H4 (cell line): Measurements from ENCODE around the gene ZNF580. TPM values are rescaled to one million over a fixed set of nuclear protein-coding genes. Genes with fewer than 3 reads are reported as not detected.

ENCODE experiments used
- DNase-seq: peaks from one replicate; pipeline ENCODE4 v3.0.0-alpha.2; 2015; ENCODE audit warnings: low spot score
- total RNA-seq: library from RNA; depleted of rRNA; stranded (reverse); fragments of >200 nt; shearing (Covaris generic); gene quantifications from 2 replicates; pipeline ENCODE4 v1.2.3, GENCODE V29; 2014; rRNA removed

Gene ZNF580
- 9.6 and 19.2 TPM in 2 replicates for total RNA-seq

- DNase-seq, result peak; percentile 75
Measured at GRCh38 chr19:55640577-55641425, at the start of gene ZNF580. ZNF580 (plus strand) TSS chr19:55641002; CDS start chr19:55642509, 1,507 bp downstream.

- DNase-seq, result no peak
Measured at GRCh38 chr19:55591555-55591954, 49.2 kb upstream of the ZNF580 start.

GRCh38 chr19:55592391-55593090, 48.3 kb upstream of the ZNF580 start:
- DNase-seq, result no peak

GRCh38 chr19:55593096-55593772, 47.6 kb upstream of the ZNF580 start:
- DNase-seq, result no peak

GRCh38 chr19:55594996-55595545, 45.7 kb upstream of the ZNF580 start:
- DNase-seq, result no peak

GRCh38 chr19:55596304-55596703, 44.5 kb upstream of the ZNF580 start:
- no peak for DNase-seq

GRCh38 chr19:55597501-55597921, 43.3 kb upstream of the ZNF580 start:
- DNase-seq, result no peak

- DNase-seq, result no peak
Measured at GRCh38 chr19:55598034-55598433, 42.8 kb upstream of the ZNF580 start.

GRCh38 chr19:55598719-55599467, 41.9 kb upstream of the ZNF580 start:
- peak; percentile 99 for DNase-seq

- DNase-seq, result peak; percentile 100
Measured at GRCh38 chr19:55599468-55599841, 41.3 kb upstream of the ZNF580 start, which contains the start of gene FIZ1. FIZ1 (minus strand) TSS chr19:55599517; CDS start chr19:55597865, 1,652 bp downstream.

GRCh38 chr19:55599842-55600661, 40.8 kb upstream of the ZNF580 start, which contains the start of gene ZNF524:
ZNF524 (plus strand) TSS chr19:55600288; CDS start chr19:55602113, 1,825 bp downstream.
- peak; percentile 95 for DNase-seq

GRCh38 chr19:55600662-55601028, 40.2 kb upstream of the ZNF580 start:
- DNase-seq, result no peak

- no peak for DNase-seq
Measured at GRCh38 chr19:55601084-55601483, 39.7 kb upstream of the ZNF580 start.

- DNase-seq, result no peak
Measured at GRCh38 chr19:55602104-55603001, 38.4 kb upstream of the ZNF580 start.

- DNase-seq, result no peak
Measured at GRCh38 chr19:55603115-55603514, 37.7 kb upstream of the ZNF580 start.

GRCh38 chr19:55603581-55604292, 37.1 kb upstream of the ZNF580 start:
- no peak for DNase-seq

- peak; percentile 100 for DNase-seq
Measured at GRCh38 chr19:55605207-55605636, 35.6 kb upstream of the ZNF580 start.
